OCI-LY7 (cell line): ENCODE results near the gene MYLK4.

ENCODE experiments used
- CTCF ChIP-seq: fragments of 200-600 bp; sonication (generic); conservative IDR thresholded peaks from 2 replicates; pipeline ENCODE4 v1.5.1; 2014; ENCODE audit warnings: mild to moderate bottlenecking, antibody characterized with exemption, low read length, moderate library complexity, mixed read lengths
- EZH2phosphoT487 ChIP-seq: fragments of 200-600 bp; sonication (generic); IDR thresholded peaks from 2 replicates; pipeline ENCODE4 v1.6.1; 2018; ENCODE audit warnings: low read depth, borderline replicate concordance, mild to moderate bottlenecking, mixed run types, antibody characterized with exemption, low read length, moderate library complexity, mixed read lengths

- TF ChIP-seq CTCF (no peak), EZH2phosphoT487 (no peak)
Measured at GRCh38 chr6:2639896-2640295, 110.8 kb downstream of the MYLK4 start.
